ENCODE results near the gene VIL1.

The VIL1 gene

GRCh38 chr2:218446547-218446946 lies 27.6 kb downstream of the VIL1 start:
- no peak for DNase-seq

DNA sequence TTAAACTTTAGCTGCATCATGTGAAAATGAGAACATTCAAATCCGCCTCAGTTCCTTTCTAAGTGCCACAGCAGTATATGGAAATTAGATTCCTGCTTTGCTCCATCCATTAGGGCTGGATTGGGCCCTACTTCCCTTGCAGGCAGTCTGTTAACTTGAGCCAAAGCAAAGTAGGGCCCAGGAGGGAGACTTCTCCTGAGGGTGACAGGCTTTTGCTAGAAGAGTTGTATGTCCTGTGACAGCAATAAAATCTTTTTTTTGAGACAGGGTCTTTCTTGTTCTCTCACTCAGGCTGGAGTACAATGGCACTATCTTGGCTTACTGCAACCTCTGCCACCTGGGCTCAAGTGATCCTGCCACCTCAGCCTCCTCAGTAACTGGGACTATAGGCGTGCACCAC lies 28.1 kb downstream of the VIL1 start:
- no peak for DNase-seq

GRCh38 chr2:218448934-218449333 lies 30.0 kb downstream of the VIL1 start:
- DNase-seq: no peak

DNA sequence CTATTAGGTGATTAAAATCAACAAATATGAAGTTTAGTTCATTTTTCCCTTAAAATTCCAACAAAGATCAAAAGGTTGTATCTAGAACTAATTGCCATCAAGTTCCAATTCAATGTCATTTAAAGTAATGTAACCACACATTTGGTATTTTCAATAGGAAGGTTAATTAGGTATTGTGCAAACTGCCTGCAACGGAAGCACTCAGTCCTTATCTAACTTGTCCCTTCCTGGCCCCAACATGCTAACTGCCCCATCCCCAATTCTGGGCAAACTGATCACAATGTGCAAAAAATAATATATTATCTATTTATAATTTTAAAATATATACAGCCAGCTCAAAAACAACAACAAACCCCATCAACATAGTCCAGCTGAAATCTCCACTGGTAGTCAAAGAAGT lies 33.2 kb downstream of the VIL1 start:
- no peak for DNase-seq

- DNase-seq: no peak
Observed at GRCh38 chr2:218456849-218457248, 37.9 kb downstream of the VIL1 start.

- DNase-seq: no peak
Observed at GRCh38 chr2:218458598-218458997, 39.7 kb downstream of the VIL1 start.

- DNase-seq: no peak
Observed at GRCh38 chr2:218465987-218466633, 47.2 kb downstream of the VIL1 start.

DNA sequence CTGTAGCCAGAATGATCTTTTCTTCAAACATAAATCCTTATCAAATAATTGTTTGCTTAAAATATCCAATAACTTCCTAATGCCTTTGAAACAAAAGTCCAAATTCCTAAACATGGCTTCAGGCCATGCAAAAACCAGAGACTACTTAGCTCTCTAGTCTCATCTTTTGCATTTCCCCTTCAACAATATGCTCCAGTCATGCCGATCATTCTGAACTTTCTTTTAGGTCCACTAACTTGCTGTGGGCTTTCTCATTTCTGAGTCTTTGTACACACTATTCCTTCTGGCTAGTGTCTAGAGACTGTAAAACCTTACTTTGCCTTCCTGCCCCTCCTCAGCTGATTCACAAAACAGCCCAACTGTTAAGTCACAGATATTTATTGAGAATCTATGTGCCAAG lies 51.5 kb downstream of the VIL1 start:
- DNase-seq: no peak

DNA sequence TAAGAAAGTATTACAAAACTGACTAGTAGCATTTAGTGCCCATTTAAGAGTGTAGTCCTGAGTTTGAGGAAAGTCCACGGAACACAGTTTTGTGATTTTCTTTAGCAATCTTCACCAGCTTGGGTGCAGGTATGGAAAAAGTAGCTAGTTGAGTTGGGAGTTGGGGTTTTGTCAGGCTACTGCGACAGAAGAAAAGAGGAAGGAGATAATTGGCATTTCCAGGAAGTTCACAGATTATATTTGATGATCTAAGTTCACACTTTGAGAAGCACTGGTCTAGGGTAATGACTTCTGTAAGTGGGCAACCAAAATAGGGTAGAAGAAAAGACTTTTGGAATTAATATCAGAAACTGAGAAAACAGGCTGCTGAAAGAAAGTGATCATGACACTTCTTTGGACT lies 52.1 kb downstream of the VIL1 start:
- DNase-seq: no peak

GRCh38 chr2:218471982-218472381 lies 53.1 kb downstream of the VIL1 start:
- DNase-seq: peak; percentile 7

DNA sequence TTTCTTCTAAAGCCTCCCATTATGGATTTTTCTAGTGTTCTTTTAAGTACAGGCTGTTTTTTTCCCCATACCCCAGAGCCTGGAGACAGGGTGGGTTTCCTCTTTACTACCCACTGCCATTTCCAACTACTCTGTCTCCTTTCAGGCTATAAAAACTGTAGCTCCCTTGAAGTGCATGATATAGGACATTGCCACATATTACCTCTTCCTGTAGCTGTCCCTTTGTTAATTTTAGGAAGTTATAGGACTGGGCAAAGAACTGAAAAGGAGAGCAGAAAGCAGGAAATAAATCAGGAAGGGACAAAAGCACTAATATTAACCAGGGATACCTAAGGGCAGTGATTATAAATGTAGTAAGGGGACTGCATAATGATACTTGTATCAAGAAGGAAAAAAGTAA lies 54.1 kb downstream of the VIL1 start:
- DNase-seq: no peak

DNA sequence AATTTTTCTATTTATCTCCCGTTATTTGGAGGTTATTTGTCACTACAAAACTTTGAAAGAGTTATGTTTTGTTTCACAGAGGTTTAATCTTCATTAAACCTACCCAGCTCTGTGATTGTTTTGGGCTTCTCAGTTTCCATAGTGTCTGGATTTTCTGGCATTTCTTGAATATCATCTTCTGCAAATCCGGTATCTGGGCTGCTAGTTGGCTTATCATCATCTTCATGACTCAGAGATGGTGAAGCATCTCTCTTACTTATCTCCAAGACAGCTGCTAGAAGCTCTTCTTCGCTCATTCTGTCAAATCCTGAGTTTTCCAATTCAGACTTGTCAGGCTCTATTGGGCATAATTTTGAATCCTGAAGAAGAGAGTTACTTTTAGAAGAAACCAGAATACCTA lies 55.6 kb downstream of the VIL1 start:
- no peak for DNase-seq

DNA sequence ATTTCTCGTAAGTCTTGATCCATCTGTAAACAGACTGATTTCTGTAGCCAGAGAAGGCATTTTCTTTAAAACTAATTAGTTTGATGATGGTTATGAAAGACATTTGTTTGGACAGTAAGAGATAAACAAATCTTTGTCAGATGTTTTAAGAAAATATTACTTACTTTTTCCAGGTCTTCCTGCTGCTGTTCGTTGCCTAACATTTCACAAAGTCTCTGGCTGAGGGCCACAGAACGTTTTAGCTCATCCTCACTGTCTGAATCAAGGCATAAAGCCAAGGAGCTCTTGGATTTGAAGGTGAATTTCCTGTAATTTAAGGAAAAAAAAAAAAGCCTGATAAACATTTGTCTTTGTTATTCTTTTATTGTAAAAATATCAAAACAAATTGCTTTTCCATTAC lies 57.8 kb downstream of the VIL1 start:
- no peak for DNase-seq

- no peak for DNase-seq
Observed at GRCh38 chr2:218477247-218477646, 58.3 kb downstream of the VIL1 start.

DNA sequence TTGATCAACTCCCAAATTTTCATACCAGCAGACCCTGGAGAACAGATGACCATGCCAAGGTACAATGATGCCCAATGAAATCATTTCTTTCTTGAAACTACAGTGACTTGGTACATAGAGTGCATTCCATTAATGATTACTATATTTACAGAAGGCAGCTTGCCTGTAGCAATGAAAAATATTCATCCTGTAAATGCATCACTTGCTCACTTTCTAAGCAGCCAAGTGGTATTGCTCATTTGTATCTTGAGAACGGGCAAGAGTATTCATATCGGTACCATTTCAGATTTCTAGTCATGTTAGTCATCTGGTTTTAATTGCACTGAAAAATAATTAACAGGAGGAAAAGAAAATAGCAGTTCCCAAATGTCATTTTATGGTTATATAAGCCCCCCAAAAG lies 59.6 kb downstream of the VIL1 start:
- DNase-seq: no peak

- DNase-seq: no peak
Observed at GRCh38 chr2:218479595-218479994, 60.7 kb downstream of the VIL1 start.

GRCh38 chr2:218482651-218483050 lies 63.7 kb downstream of the VIL1 start:
- no peak for DNase-seq

DNA sequence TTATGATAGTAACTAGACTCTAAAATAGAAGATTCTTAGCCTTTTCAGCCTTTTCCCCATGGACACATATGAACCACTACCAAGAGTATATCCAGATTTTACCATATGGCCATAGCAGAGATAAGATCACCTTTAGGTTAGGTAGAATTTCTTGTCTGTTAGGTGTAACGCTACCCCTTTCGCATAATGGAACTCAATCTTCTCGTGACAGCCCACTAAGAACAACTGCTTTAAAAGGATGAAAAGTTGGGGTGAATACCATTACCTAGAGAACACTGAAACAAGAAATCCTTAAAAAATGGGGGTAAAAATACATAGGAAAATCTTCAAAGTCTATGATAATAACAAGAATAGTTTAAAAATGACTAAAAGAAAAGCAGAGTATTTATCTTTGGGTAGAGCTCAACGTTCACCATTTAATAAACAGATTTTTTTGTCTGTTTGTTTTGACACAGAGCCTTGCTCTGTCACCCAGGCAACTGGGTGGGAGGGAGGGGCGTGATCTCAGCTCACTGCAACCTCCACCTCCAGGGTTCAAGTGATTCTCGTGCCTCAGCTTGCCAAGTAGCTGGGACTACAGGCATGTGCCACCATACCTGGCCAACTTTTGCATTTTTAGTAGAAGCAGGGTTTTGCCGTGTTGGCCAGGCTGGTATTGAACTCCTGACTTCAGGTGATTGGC lies 67.2 kb downstream of the VIL1 start:
- DNase-seq: no peak

DNA sequence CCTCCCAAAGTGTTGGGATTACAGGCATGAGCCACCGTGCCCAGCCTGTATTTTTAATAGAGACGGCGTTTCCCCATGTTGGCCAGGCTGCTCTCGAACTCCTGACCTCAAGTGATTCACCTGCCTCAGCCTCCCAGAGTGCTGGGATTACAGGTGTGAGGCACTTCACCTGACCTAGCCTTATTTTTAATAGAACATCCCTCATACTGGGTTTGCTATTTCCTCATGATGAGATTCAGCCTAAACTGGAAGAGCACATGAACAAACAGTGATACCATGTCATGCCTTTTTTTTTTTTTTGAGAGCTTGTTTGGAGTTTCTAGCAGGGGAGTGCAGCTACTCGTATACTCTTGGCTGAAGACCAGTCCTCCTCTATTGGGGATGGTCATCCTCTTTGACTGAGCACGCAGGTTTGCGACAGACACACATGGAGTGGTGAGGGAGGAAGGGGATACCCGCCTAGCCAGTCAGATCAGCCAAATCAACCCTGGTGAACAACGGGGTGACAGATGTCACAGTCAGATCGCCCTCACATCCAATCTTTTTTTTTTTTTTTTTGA lies 81.7 kb downstream of the VIL1 start:
- no peak for DNase-seq

DNA sequence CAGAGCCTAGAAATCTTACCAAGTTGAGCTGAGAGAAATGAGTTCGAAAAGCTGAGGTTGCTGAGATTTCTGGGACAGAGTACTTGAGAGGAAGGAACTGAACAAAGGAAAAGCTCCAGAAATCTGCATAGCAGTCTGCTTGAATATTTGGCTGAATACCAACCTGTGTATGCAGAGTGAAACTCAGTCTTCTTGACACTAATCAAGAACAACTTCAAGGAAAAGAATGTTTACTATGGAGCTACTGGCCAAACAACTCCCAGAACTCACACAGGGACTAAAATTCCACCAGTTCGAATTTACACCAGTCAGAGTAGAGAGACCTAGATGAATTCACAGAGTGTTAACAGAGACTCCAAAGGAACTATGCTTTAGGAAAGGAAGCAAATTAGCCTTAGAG lies 82.7 kb downstream of the VIL1 start:
- no peak for DNase-seq

All from CD4-positive, alpha-beta T cell treated with Interferon gamma for 1 hour (primary cell).